GM18511 (cell line): ENCODE measurements around the gene C6orf58.

ENCODE experiments used
- ATAC-seq: cut with Tn5 transposase; IDR thresholded peaks from one replicate; pipeline ENCODE4 v1.9.1; 2021; ENCODE audit warnings: mild to moderate bottlenecking, moderate library complexity; ENCODE audit not compliant: unreplicated experiment

Gene C6orf58

GRCh38 chr6:127576874-127577273 lies at the start of gene C6orf58:
C6orf58 (plus strand) TSS chr6:127577174; CDS start chr6:127577186, 12 bp downstream.
- no peak for ATAC-seq

GRCh38 chr6:127533011-127533410 lies 44.0 kb upstream of the C6orf58 start:
- ATAC-seq: no peak

DNA sequence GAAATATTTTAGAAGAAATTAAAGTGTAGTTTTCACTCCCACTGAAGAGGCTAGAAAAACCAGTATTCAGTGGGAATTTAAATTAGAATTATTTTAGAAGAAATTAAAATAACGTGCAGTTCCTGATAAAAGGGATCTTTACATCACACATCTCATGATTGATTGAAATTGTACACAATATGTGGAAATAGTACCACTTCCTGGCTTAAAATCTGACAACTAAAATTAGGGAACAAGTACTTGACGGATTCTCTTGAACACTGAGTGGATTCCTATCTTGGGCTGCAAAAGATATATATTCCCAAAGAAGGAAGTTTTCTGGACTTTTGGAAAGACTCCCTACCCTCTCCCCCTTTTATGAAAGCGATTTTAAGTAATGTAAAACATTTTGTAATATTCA lies 43.2 kb upstream of the C6orf58 start:
- ATAC-seq: no peak

DNA sequence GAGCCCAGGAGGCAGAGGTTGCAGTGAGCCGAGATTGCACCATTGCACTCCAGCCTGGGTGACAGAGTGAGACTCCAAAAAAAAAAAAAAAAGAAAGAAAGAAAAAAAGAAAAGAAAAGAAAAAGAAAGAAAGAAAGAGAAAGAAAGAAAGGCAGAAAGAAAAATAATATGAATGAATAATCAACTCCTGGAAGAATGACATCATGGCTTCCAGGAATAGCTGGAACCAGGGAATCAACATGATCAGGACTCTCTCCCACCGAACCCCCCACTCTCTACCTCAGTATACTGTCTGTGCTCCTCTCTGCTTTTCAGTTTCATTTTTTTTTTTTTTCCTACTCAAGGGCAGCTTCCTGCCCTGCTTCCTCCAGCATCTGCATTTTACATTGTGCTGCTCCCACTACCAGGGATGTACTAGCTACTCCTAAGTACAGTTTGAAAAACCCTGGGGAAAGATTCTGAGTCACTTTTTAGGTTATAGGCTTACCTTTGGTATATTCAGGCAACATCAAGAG lies 38.2 kb upstream of the C6orf58 start:
- ATAC-seq: peak; percentile 25

- ATAC-seq: peak; percentile 74
Observed at GRCh38 chr6:127539272-127539671, 37.7 kb upstream of the C6orf58 start.

GRCh38 chr6:127547215-127547614 lies 29.8 kb upstream of the C6orf58 start:
- ATAC-seq: peak; percentile 60

DNA sequence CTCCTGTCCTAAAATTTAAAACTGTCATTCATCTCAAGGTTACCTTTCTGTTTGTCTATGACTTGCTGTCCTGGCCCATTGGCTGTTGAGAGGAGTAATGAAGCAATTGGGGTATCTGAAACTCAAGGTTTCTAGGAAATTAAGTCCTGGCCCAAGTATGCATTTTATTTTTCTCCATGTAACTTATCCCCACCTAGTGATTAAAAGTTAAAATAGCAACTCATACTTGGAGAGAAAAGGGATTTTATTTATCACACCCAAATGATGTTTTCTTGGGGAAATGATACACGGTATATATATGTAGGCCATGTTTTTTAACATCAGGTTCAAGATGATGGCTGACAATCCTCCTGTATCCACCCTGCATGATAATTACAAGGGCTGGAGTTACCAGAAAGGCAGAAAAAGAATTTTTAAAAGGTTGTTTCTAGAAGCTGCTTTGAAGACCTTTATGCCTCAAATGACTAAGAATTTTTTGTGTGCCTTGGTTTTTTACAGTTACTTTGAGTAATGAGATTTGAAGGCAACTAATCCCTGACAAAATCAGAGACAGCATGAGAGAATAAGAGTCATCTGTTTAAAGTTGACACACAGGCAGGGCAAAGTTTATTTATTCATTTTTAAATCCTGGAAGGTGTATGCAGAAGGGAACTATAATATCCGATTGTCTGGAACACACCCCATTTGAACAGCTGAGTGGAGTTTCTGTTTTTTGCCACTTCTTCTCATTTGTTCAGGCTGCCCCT lies 28.9 kb upstream of the C6orf58 start:
- no peak for ATAC-seq

- no peak for ATAC-seq
Observed at GRCh38 chr6:127550403-127550802, 26.6 kb upstream of the C6orf58 start.

DNA sequence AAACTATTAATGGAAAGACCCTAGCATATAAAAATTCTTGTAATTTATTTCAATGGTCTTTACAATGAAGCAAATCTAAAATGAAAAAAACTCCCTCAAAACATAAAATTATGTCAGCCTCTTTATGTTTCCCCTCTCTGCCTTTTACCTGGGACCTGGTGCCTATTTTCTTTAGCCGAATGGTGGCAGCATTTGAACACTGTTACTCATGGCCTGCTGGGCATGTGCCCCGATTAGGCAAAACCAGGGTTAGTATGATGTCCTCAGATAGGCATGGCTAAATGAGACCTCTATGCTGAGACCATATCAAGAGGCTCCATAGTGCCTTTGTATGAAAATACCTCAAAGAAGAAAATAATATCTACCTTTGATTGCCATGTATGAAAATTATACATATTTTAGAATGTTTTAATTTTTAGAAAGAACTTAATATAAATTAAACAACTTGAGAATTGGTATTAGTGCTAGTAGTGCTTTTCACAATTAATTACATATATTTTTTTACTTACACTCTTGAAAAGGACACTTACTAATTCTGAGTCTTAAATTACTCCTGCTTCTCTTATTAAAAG lies 22.5 kb upstream of the C6orf58 start:
- peak; percentile 72 for ATAC-seq

DNA sequence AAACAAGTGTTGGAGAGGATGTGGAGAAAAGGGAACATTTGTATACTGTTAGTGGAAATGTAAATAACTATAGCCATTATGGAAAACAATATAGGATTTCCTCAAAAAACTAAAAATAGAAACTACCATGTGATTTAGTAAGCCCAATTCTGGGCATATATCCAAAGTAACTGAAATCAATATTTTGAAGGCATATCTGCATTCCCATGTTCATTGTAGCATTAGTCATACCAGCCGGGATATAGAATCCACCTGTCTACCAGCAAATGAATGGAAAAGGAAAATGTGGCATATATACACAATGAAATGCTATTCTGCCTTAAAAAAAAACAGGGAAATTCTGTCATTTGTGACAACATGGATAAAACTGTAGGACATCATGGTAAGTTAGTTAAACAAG lies 15.3 kb upstream of the C6orf58 start:
- ATAC-seq: no peak

DNA sequence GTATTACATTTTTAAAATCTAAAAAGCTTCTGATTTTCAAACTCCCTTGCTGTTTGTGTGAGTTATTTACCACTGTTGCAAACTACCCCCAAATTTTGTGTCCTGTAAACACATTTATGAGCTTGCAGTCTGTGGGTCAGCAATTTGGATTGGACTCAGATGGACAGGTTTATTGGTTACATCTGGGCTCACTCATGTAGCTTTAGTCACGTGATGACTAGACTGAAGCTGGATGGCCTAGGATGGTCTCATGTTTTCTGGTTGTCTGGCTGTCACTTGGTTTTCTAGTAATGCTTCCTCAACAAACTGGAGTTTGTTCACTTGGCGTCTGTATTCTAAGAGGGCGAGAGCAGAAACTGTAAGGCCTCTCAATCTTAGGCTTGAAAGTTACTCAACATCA lies 12.2 kb upstream of the C6orf58 start:
- no peak for ATAC-seq

DNA sequence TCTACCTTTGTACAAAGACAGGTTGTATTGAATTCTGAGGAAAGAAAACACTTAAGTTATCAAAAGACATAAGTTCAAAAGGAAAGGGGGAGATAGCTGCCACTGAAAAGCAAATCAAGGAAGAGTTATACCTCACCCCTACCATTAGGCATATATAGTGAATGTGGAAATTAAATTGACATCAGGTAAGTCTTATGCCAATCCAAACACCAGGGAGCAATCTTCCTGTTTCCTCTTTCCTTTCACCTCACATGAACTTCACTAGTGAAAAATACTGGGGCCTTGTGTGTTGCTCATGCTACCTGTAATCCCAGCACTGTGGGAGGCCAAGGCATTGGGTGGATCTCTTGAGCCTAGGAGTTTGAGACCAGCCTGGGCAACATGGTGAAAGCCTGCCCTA lies 10.9 kb upstream of the C6orf58 start:
- ATAC-seq: no peak

- ATAC-seq: no peak
Observed at GRCh38 chr6:127566651-127567050, 10.3 kb upstream of the C6orf58 start.

DNA sequence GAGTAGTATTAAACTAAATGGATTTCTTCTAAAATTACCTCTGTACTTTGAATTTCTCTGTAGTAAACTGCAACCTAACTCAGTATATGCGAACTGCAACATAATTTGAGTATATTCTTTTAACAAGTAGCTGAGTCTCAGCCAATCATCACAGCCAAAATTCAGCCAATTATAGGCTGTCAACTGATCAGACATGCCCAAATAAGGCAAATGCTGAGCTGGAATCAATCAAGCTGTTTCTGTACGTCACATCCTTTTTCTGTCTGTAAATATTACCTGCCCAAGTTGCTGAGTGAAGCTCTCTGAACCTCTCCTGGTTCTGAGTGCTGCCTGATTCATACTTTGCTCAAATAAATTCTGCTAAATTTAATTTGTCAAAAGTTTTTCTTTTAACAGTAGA lies 9.5 kb upstream of the C6orf58 start:
- ATAC-seq: no peak

- peak; percentile 89 for ATAC-seq
Observed at GRCh38 chr6:127570739-127571389, 6.1 kb upstream of the C6orf58 start.

DNA sequence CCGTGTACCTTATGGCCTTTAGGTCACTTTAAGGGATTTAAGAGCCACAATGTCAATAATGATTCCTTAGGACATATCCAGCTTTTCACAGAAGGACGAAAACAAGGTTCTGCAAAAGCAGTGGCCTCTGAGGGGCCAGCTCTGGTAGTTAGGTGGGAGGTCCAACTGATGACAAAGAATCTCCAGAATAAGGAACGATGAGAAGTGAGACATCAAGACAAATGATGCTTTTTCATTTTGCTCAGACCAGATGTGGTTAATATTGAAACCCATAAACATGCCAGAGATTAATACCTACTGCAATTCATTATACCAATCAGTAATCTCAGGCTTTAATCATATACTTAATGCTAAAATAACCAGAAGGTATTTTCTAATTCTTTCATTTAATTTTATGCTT lies 1.9 kb downstream of the C6orf58 start:
- no peak for ATAC-seq

DNA sequence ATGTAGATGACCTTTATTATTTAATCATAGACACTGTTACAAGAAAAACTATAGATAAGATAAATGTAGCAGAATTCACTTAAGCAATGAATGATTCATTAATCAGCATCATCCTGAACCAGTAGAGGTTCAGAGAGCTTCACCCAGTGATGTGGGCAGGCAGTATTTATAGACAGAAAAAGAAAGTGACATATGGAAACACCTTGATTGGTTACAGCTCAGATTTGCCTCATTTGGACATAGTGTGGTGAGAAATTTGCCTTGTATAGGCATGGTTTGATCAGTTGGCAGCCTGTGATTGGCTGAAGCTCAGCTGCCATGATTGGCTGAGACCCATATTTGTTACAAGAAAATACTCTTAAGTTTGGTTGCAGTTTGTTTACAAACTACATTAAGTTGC lies 4.6 kb downstream of the C6orf58 start:
- ATAC-seq: no peak

DNA sequence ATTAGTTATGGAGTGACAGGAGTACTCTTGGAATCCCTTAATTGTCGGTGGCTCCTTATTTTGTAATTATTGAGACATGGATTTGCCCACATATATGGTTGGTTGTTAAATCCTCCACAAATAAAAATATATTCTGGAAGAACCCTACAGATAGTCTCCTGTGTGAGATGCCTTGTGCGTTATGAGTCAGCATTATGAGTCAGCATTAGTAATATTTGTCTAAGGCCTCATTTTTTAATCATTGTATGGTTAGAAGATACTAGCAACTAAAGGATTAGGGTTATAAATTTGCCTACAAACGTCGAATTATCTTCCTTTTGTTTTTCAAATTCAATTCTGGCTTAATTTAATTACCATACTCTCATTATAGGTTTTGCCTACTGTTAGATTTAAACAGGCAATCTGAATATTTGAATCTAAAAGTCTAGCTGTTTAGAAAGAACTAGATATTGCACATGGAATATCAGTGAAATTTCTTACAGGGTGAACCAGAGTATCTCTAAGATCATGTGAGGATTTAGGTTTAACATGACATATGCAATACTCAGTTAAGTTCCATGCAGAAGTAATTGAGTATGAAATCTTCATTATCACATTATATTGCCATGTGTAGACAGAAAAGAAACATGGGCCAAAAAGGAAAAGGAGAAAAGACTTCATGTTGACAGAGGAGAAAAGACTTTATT lies 5.9 kb downstream of the C6orf58 start:
- ATAC-seq: peak; percentile 65

- no peak for ATAC-seq
Observed at GRCh38 chr6:127585123-127585522, 8.1 kb downstream of the C6orf58 start.

GRCh38 chr6:127586372-127586771 lies 9.4 kb downstream of the C6orf58 start:
- ATAC-seq: peak; percentile 43

DNA sequence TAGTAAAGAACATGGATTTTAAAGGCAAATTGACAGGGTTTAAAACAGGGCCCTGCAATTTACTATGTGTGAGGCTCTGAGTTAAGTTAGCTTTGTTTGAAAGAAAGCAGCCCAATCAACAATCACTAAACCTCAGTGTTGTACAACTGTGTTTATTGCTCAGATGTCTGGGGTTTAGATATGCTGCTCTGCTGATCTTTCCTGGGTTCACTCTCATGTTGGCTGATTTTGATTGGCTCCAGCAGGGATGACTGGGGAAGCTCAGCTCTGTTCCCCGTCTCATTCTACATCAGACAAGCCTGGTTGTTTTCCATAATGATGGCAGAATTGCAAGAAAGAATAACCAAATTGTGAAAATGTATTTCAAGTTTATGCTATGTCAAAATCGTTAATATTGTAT lies 10.9 kb downstream of the C6orf58 start:
- ATAC-seq: no peak
